Activated gamma-delta T cell treated with anti-CD3 and anti-CD28 coated beads, Interleukin-2, amount 50 U/mL, for 16 hours (primary cell): ENCODE data around the gene ATP1B1.
"Not testable (repeated sequence)": the region's sequence is repeated elsewhere in the genome, so short reads cannot be mapped to it uniquely, and the experiment has no call there.

Experiments used
- DNase-seq: peaks from one replicate; pipeline ENCODE4 v3.0.0-alpha.2; 2020; ENCODE audit warnings: low read depth

Gene ATP1B1

GRCh38 chr1:169117014-169117413 is 10.5 kb downstream of the ATP1B1 start:
- no peak for DNase-seq

GRCh38 chr1:169117599-169117998 is 11.1 kb downstream of the ATP1B1 start:
- DNase-seq, result no peak

GRCh38 chr1:169118227-169118626 is 11.7 kb downstream of the ATP1B1 start:
- DNase-seq, result no peak

- DNase-seq, result no peak
Observed at GRCh38 chr1:169119405-169119804, 12.9 kb downstream of the ATP1B1 start.

- DNase-seq, result no peak
Observed at GRCh38 chr1:169120066-169120465, 13.6 kb downstream of the ATP1B1 start.

- DNase-seq, result no peak
Observed at GRCh38 chr1:169121146-169121923, 14.8 kb downstream of the ATP1B1 start.

GRCh38 chr1:169122976-169123375 is 16.5 kb downstream of the ATP1B1 start:
- no peak for DNase-seq

GRCh38 chr1:169124459-169124858 is 18.0 kb downstream of the ATP1B1 start:
- DNase-seq, result no peak

- DNase-seq, result not testable (repeated sequence)
Observed at GRCh38 chr1:169125597-169125996, 19.1 kb downstream of the ATP1B1 start.

GRCh38 chr1:169126335-169126734 is 19.8 kb downstream of the ATP1B1 start:
- DNase-seq, result no peak

GRCh38 chr1:169127305-169127704 is 20.8 kb downstream of the ATP1B1 start:
- DNase-seq, result no peak

GRCh38 chr1:169128562-169128961 is 22.1 kb downstream of the ATP1B1 start:
- no peak for DNase-seq

- DNase-seq, result no peak
Observed at GRCh38 chr1:169129109-169129784, 22.8 kb downstream of the ATP1B1 start.

GRCh38 chr1:169130683-169131082 is 24.2 kb downstream of the ATP1B1 start:
- no peak for DNase-seq

- no peak for DNase-seq
Observed at GRCh38 chr1:169132512-169133227, 26.2 kb downstream of the ATP1B1 start.

- DNase-seq, result no peak
Observed at GRCh38 chr1:169133228-169133576, 26.7 kb downstream of the ATP1B1 start.

- no peak for DNase-seq
Observed at GRCh38 chr1:169133801-169134502, 27.5 kb downstream of the ATP1B1 start.

GRCh38 chr1:169137357-169137756 is 30.9 kb downstream of the ATP1B1 start:
- no peak for DNase-seq

- DNase-seq, result no peak
Observed at GRCh38 chr1:169138866-169139670, 32.6 kb downstream of the ATP1B1 start.

GRCh38 chr1:169141356-169141755 is 34.9 kb downstream of the ATP1B1 start:
- DNase-seq, result no peak

GRCh38 chr1:169142129-169142528 is 35.6 kb downstream of the ATP1B1 start:
- DNase-seq, result no peak

GRCh38 chr1:169143346-169143745 is 36.9 kb downstream of the ATP1B1 start:
- no peak for DNase-seq
